NCI-H524 treated with DMSO at 0.1 percent for 48 hours (cell line): ENCODE measurements around the gene CALHM4.
A peak's percentile ranks its signal among the peaks of the same experiment; 100 is the strongest.

Experiments
- DNase-seq: peaks from one replicate; lab custom pipeline; 2025; lab: John Stamatoyannopoulos, UW

CALHM4 gene

DNA sequence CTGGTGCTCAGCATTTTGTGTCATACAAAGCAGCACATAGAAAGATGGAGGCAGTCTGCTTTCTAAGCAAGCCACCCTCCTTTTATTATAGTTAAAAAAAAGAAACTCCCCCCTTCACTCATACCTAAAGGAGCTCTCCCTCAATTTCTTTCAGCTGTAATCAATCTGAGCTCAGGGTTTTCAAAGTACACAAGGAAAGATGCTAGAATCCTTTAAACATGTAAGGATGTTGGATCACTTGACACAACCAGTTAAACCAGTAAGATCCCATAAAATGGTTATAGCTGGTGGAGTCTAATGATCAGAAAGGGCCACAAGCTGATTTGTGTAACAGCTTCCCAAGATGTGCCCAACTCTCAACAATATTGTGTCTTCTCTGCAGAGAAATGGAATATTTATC lies at the start of gene CALHM4:
Gene CALHM4, plus strand, starts transcription at position 301 of the 400 bp plus-strand sequence. Its CDS starts 43 bp downstream, at position 344.
- DNase-seq, result no peak

- no peak for DNase-seq
Observed at GRCh38 chr6:116507324-116507723, 46.2 kb upstream of the CALHM4 start.

DNA sequence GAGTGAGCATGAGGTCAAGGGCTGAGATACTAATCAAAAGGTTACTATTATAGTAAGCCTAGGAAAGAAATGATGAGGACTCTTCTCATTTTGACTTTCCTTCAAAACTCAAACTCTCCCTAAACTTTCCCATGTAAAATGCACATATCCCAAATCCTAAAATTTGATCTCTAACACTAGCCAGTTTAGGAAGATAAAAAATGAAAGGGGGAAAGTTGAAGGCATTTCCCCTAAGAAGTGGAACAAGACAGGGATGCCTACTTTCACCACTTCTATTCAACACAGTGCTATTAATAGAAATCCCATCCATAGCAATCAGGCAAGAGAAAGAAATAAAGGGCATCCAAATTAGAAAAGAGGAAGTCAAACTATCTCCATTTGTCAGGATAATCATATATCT lies 45.0 kb upstream of the CALHM4 start:
- DNase-seq, result no peak

GRCh38 chr6:116511424-116512110 lies 42.0 kb upstream of the CALHM4 start, which contains the start of gene CALHM5:
Gene CALHM5 (plus strand): TSS chr6:116511639. CDS start chr6:116511697, 58 bp downstream.
- DNase-seq, result no peak

GRCh38 chr6:116512111-116512559 lies 41.4 kb upstream of the CALHM4 start:
- DNase-seq, result no peak

DNA sequence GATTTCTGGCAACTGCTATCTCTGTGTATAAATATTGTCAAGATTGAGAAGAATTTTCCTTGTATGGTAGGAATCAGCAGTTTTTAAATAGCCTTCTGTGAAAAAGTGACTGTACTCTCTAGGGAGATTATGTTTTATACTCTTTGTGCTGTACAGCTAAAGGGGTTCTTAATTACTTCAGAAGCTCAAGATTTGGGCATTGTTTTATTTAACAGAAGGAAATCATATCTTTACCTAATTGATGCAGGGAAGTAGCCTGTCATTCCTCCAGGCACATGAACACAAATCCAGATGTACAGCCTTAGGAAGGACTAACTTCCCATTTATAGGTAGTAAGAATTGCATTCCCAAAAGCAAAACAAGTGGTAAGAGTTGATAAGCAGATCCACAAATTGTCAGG lies 40.8 kb upstream of the CALHM4 start:
- DNase-seq, result no peak

DNA sequence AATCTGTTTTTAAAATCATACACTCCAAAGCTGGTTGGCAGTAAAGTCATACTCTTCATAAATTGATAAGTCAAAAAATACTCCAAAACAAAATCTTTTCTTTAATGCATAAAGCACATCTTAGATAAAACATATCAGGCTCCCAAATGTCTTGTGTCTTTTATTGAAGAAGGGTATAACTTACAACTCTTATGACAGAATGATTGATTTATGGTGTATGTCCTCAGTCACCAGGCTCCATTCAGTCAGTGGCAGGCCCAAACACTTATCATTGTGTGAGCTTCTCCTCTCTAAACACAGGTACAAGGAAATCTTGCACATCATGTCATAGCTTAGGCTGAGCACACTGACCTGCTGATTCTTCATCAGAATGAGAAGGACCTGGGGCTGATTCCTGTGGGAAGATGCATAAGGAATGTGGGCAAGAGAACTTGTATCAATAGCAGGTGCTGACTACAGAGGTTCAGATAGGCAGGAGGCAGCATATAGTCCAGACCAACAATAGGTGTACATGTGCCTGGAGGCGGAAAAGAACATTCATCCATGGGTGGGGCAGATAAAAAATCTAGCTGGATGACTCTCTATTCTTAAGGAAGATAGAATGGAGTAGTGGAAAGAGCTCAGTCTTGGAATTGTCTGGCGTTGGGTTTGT lies 40.2 kb upstream of the CALHM4 start:
- no peak for DNase-seq

GRCh38 chr6:116514111-116514510 lies 39.4 kb upstream of the CALHM4 start:
- DNase-seq, result no peak

GRCh38 chr6:116515141-116515540 lies 38.4 kb upstream of the CALHM4 start:
- DNase-seq, result no peak

GRCh38 chr6:116518621-116519368 lies 34.8 kb upstream of the CALHM4 start:
- DNase-seq, result no peak

- no peak for DNase-seq
Observed at GRCh38 chr6:116522896-116523295, 30.7 kb upstream of the CALHM4 start.

DNA sequence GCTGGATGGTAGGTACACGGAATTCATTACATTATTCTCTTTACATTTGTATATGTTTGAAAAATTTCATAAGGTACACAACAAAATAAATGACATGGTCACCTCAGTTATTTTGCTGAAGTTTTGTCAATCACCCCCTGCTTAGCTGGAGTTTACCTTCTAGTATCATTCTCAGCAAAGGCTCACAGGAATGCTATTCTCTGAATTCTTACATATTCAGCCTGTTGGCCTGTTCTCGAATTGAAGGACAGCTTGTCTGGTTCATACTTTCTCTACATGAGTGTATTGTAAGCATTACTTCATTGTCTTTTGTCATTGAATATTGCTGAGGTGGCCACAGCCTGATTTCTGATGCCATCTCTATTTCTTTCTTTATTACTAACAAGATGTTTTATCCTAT lies 29.3 kb upstream of the CALHM4 start:
- DNase-seq, result no peak

DNA sequence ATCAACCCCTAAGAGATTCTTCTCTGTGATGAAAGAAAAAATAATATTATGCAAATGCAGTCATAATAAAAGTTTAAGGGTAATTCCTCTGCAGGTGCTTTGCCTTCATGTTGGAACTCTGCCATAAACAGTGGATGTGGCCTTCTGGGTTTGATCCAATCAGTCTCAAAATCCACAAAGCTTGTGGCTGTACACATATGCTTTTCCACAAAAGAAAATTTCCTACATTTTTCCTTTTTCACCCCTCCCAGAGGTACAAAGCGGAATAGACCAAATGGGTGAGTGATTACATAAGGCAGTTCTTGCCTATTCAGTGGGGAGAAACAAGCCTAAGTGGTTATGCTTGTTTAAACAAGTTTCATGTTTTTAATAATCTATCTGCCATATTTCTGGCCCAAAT lies 25.4 kb upstream of the CALHM4 start:
- DNase-seq, result no peak

- DNase-seq, result no peak
Observed at GRCh38 chr6:116528780-116529179, 24.8 kb upstream of the CALHM4 start.

DNA sequence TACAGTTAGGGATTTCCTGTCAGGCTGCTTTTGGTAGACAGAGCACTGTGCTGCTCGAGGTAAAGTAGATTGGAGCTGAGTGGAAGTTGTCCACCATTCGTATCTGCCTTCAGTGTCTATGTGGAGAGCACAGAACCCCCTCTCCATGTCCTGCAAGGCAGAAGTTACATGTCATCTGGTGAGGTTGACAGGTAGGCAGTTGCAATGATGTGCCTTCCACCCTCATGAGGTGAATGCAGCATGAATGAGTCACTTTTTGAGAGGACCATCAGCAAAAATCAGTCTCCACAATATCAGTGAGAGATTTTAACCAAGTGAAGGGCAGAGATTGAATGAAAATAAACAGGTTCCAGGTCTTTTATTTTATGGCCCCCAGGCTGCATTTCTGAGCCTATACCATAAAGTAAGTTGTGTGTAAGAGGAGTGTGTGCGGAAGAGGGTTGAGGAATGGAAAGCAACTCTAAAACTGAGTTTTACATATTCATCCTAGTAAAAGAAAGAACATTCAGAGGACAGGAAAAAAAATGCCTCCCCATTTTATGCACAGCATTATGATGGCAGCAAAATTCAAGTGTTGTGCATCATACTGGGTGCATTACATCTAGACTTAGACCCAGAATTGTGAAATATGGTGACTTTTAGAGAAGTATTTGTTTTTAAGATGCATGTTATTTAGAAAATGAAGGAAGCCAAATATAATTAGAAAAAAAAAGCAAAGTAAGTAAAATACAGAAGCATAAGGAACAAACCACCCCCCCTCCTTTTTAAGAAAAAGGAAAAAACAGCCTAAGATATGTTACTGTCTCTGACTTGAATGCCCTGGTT lies 23.9 kb upstream of the CALHM4 start:
- DNase-seq, result no peak

DNA sequence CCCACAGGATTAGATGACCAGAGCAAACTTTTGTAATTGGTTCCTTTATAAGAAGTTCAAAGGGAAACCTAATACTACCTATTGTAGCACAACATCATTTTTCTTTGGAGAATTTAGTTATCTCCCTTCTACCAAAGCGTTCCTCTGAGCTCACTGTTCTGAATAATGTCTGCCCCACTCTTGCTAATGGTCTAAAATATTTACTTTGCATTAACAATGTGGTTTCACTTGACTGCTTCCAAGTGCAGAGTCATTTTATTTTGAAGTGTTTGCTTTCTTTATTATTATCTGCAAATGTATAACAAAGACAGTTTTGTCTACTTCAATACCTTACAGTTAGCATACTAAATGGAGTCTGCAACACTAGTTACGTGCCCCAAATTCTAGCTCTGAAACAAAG lies 23.1 kb upstream of the CALHM4 start:
- no peak for DNase-seq

DNA sequence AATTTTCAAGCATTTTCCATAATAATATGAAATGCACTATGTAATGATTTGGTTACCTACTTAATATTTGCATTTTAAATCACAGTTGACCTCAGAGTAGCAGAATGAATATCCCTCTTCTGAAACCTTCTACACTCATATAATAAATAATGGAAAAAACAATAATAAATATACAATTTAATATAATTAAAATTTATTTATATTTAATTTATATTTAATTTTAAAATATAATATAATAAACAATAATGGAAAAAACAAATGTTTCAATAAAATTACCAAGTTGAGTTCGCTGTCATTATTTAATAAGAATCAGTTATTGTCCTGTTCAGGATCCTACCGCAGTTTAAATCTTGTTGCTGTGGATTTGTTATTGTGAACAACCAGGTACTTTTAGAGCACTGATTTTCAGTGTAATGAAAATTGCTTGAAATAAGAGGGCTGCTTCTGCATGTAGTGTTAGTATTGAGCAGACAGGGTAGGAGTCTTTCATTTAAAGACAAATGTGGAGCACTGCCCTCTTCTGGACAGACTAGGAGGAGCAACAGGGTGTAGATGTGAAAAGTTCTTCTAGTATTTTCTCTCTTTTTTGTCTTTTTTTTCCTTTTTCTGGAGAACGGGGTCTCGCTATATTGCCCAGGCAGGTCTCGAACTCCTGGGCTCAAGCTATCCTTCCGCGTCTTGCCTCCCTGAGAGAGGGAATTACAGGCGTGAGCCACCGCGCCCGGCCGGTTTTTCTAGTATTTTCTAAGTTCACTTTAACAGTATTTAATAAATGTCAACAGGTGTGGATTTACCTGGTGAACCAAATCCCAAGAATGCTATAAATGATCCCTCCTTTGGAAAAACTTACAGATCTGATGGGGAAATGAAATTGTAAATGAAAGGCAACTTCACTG lies 21.6 kb upstream of the CALHM4 start:
- peak; percentile 13 for DNase-seq

GRCh38 chr6:116533233-116533957 lies 20.2 kb upstream of the CALHM4 start:
- DNase-seq, result no peak

GRCh38 chr6:116535109-116535508 lies 18.4 kb upstream of the CALHM4 start:
- DNase-seq, result no peak

DNA sequence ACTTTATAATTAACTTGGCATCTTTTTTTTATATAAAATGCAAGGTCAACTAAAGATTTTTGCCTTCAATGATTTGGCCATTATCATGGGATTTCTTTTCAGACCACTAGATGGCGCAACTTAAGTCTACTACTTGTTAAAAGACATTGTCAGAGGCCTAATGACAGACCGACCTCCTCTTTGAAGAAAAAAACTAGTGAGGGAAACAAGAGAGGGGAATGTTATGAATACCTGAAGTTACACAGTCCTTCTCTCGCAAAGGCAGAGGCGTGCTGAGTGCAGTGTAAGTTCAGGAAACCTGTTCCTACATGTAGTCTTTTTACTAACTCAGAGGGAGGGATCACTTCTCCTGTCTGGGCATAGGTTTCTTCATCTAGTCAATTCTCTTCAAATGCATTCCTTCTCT lies 17.3 kb upstream of the CALHM4 start:
- no peak for DNase-seq
